GM23248 (cell line): ENCODE measurements around the gene DES. TPM values are rescaled to one million over a fixed set of nuclear protein-coding genes. Genes with fewer than 3 reads are reported as not detected.

Source experiments
- DNase-seq: peaks from one replicate; pipeline ENCODE4 v3.0.0-alpha.2; 2015
- H2AFZ ChIP-seq: fragments of 200-600 bp; sonication (generic); 2 replicates; pipeline ENCODE4 v1.6.1; 2016; ENCODE audit warnings: antibody characterized with exemption
- H3F3A ChIP-seq: fragments of 200-600 bp; sonication (generic); 2 replicates; pipeline ENCODE4 v1.6.1; 2016; ENCODE audit warnings: mild to moderate bottlenecking, antibody characterized with exemption, mixed run types; ENCODE audit not compliant: insufficient read depth
- H3K27ac ChIP-seq: fragments of 200-600 bp; sonication (generic); 2 replicates; pipeline ENCODE4 v1.5.1; 2016; ENCODE audit warnings: mild to moderate bottlenecking
- H3K27me3 ChIP-seq: fragments of 200-600 bp; sonication (generic); replicated peaks from 2 replicates; pipeline ENCODE4 v1.6.1; 2016; ENCODE audit warnings: mild to moderate bottlenecking; ENCODE audit not compliant: insufficient read depth
- H3K36me3 ChIP-seq: fragments of 200-600 bp; sonication (generic); 2 replicates; pipeline ENCODE4 v1.6.1; 2016; ENCODE audit warnings: low read depth, mild to moderate bottlenecking
- H3K4me1 ChIP-seq: fragments of 200-600 bp; sonication (generic); 2 replicates; pipeline ENCODE4 v1.6.1; 2016; ENCODE audit warnings: mild to moderate bottlenecking; ENCODE audit not compliant: insufficient read depth
- H3K4me2 ChIP-seq: fragments of 200-600 bp; sonication (generic); one replicate; pipeline ENCODE4 v1.6.1; 2016; ENCODE audit warnings: mild to moderate bottlenecking; ENCODE audit not compliant: unreplicated experiment
- H3K4me3 ChIP-seq: fragments of 200-600 bp; sonication (generic); 2 replicates; pipeline ENCODE4 v1.5.1; 2016; ENCODE audit warnings: mild to moderate bottlenecking
- H3K79me2 ChIP-seq: fragments of 200-600 bp; sonication (generic); 2 replicates; pipeline ENCODE4 v1.6.1; 2016; ENCODE audit warnings: mild to moderate bottlenecking; ENCODE audit not compliant: insufficient read depth
- H3K9ac ChIP-seq: fragments of 200-600 bp; sonication (generic); 2 replicates; pipeline ENCODE4 v1.6.1; 2016; ENCODE audit warnings: mild to moderate bottlenecking
- H3K9me2 ChIP-seq: fragments of 200-600 bp; sonication (generic); 2 replicates; pipeline ENCODE4 v1.6.1; 2016; ENCODE audit warnings: mixed run types, mild to moderate bottlenecking, moderate library complexity; ENCODE audit not compliant: insufficient read depth
- H3K9me3 ChIP-seq: fragments of 200-600 bp; sonication (generic); one replicate; pipeline ENCODE4 v1.6.1; 2017; ENCODE audit warnings: low read depth
- H4K20me1 ChIP-seq: fragments of 200-600 bp; sonication (generic); 2 replicates; pipeline ENCODE4 v1.6.0; 2016; ENCODE audit not compliant: insufficient read depth
- EZH2 ChIP-seq: fragments of 200-600 bp; sonication (generic); IDR thresholded peaks from 2 replicates; pipeline ENCODE4 v1.6.1; 2018; ENCODE audit warnings: antibody characterized with exemption, mild to moderate bottlenecking; ENCODE audit not compliant: insufficient read depth, poor library complexity, severe bottlenecking
- EZH2phosphoT487 ChIP-seq: fragments of 200-600 bp; sonication (generic); IDR thresholded peaks from 2 replicates; pipeline ENCODE4 v1.6.1; 2018; ENCODE audit warnings: antibody characterized with exemption, moderate library complexity, mild to moderate bottlenecking, low read depth; ENCODE audit not compliant: insufficient read depth
- WGBS, 2 experiments: methylation state at CpG; one replicate each; pipeline ENCODE4 v1.1.6; 2015 to 2017; ENCODE audit warnings: low lambda C conversion rate in 2 of 2, low coverage in 1 of 2; ENCODE audit errors: missing lambda C conversion rate in 2 of 2; 5-methylcytosine and 5-hydroxymethylcytosine counted together
- in situ Hi-C: fragments of 300-500 bp; cut with MboI; formaldehyde crosslinking; loops from 2 replicates; pipeline ENCODE4 v1.15.0; 2020
- polyA plus RNA-seq: library from polyadenylated mRNA; unstranded; fragments of >200 nt; fragmentation: Nextera tagmentation; extraction: Ambion mirVana; gene quantifications from 2 replicates; pipeline ENCODE4 v1.2.1, GENCODE V29; 2016
- total RNA-seq: library from RNA; depleted of rRNA; stranded (reverse); fragments of >200 nt; shearing (Covaris generic); gene quantifications from 2 replicates; pipeline ENCODE4 v1.2.3, GENCODE V29; 2014; rRNA removed

The DES gene
- total and polyA plus RNA-seq, 2 experiments from 2014 or later: 1.1 to 2.7 TPM

- no peaks in the 10 kb centered on the region for H3K36me3 ChIP-seq
- in situ Hi-C loops: no loop called here
- no peak overlapping the region for H3K9ac ChIP-seq
- peak; percentile 74 for DNase-seq
- WGBS, 2 experiments: 24 to 25% methylated on average over 14 of the region's 14 CpGs
- no peaks in the 10 kb centered on the region for H3K79me2 ChIP-seq
- H3K27me3 ChIP-seq: no peaks in the 10 kb centered on the region
- H2AFZ ChIP-seq: no peak overlapping the region
- no peak overlapping the region for H3K4me2 ChIP-seq
- no peaks in the 10 kb centered on the region for H3F3A ChIP-seq
- TF ChIP-seq EZH2 (no peak), EZH2phosphoT487 (no peak)
- no peaks in the 10 kb centered on the region for H3K4me1 ChIP-seq
- no peaks in the 10 kb centered on the region for H4K20me1 ChIP-seq
- H3K9me3 ChIP-seq: no peaks in the 10 kb centered on the region
- no peaks in the 10 kb centered on the region for H3K9me2 ChIP-seq
- no peak overlapping the region for H3K4me3 ChIP-seq
- H3K27ac ChIP-seq: no peak overlapping the region
These were observed 57.8 kb downstream of the DES start for GRCh38 chr2:219475697-219476651.

Other genes starting within 250 kb of the DES start
- 0.13 and 1.2 TPM in 2 replicates for gene SLC23A3, start 248.3 kb upstream of the DES start, total RNA-seq
- 0.24 and 0.58 TPM in 2 replicates for gene SLC23A3, start 248.3 kb upstream of the DES start, polyA plus RNA-seq
- 34.5 and 35.2 TPM in 2 replicates for gene CNPPD1, start 241.5 kb upstream of the DES start, total RNA-seq
- gene CNPPD1, start 241.5 kb upstream of the DES start, polyA plus RNA-seq: 43.8 and 43.9 TPM in 2 replicates
- 98.9 and 120 TPM in 2 replicates for gene RETREG2, start 240.1 kb upstream of the DES start, total RNA-seq
- gene RETREG2, start 240.1 kb upstream of the DES start, polyA plus RNA-seq: 20.7 and 21.5 TPM in 2 replicates
- 39.3 and 42.4 TPM in 2 replicates for gene ZFAND2B, start 211.6 kb upstream of the DES start, total RNA-seq
- 36.0 and 38.9 TPM in 2 replicates for gene ZFAND2B, start 211.6 kb upstream of the DES start, polyA plus RNA-seq
- 25.3 and 35.7 TPM in 2 replicates for gene ABCB6, start 199.4 kb upstream of the DES start, total RNA-seq
- gene ABCB6, start 199.4 kb upstream of the DES start, polyA plus RNA-seq: 21.8 TPM in 2 replicates
- 84.4 and 97.3 TPM in 2 replicates for gene ATG9A, start 188.7 kb upstream of the DES start, total RNA-seq
- 68.5 and 72.6 TPM in 2 replicates for gene ATG9A, start 188.7 kb upstream of the DES start, polyA plus RNA-seq
- gene ANKZF1, start 188.6 kb upstream of the DES start, total RNA-seq: 27.8 and 32.6 TPM in 2 replicates
- 26.8 and 31.5 TPM in 2 replicates for gene ANKZF1, start 188.6 kb upstream of the DES start, polyA plus RNA-seq
- 13.4 and 13.5 TPM in 2 replicates for gene GLB1L, start 172.9 kb upstream of the DES start, total RNA-seq
- gene GLB1L, start 172.9 kb upstream of the DES start, polyA plus RNA-seq: 3.4 and 3.8 TPM in 2 replicates
- gene STK16, start 172.9 kb upstream of the DES start, total RNA-seq: 15.3 and 16.0 TPM in 2 replicates
- 5.3 and 7.2 TPM in 2 replicates for gene STK16, start 172.9 kb upstream of the DES start, polyA plus RNA-seq
- gene TUBA4B, start 165.1 kb upstream of the DES start, total RNA-seq: not detected in 2 replicates
- not detected in 2 replicates for gene TUBA4B, start 165.1 kb upstream of the DES start, polyA plus RNA-seq
- 14.3 and 27.1 TPM in 2 replicates for gene TUBA4A, start 164.5 kb upstream of the DES start, total RNA-seq
- gene TUBA4A, start 164.5 kb upstream of the DES start, polyA plus RNA-seq: 14.5 and 15.5 TPM in 2 replicates
- 50.5 and 53.7 TPM in 2 replicates for gene DNAJB2, start 139.0 kb upstream of the DES start, total RNA-seq
- 11.1 and 12.6 TPM in 2 replicates for gene DNAJB2, start 139.0 kb upstream of the DES start, polyA plus RNA-seq
- gene PTPRN, start 109.0 kb upstream of the DES start, total RNA-seq: 50.5 and 54.1 TPM in 2 replicates
- gene PTPRN, start 109.0 kb upstream of the DES start, polyA plus RNA-seq: 29.2 and 30.5 TPM in 2 replicates
- gene RESP18, start 85.6 kb upstream of the DES start, total RNA-seq: not detected in 2 replicates
- not detected in 2 replicates for gene RESP18, start 85.6 kb upstream of the DES start, polyA plus RNA-seq
- 79.8 and 84.5 TPM in 2 replicates for gene DNPEP, start 30.5 kb upstream of the DES start, total RNA-seq
- gene DNPEP, start 30.5 kb upstream of the DES start, polyA plus RNA-seq: 54.5 and 57.5 TPM in 2 replicates
- 26.5 and 32.1 TPM in 2 replicates for gene SPEG, start 16.5 kb downstream of the DES start, total RNA-seq
- 6.8 and 9.4 TPM in 2 replicates for gene SPEG, start 16.5 kb downstream of the DES start, polyA plus RNA-seq
- 60.6 and 72.2 TPM in 2 replicates for gene GMPPA, start 80.5 kb downstream of the DES start, total RNA-seq
- gene GMPPA, start 80.5 kb downstream of the DES start, polyA plus RNA-seq: 64.4 and 65.6 TPM in 2 replicates
- 0.13 and 0.43 TPM in 2 replicates for gene ASIC4, start 96.1 kb downstream of the DES start, total RNA-seq
- not detected in 2 replicates for gene ASIC4, start 96.1 kb downstream of the DES start, polyA plus RNA-seq
- gene CHPF, start 125.4 kb downstream of the DES start, total RNA-seq: 526 and 533 TPM in 2 replicates
- 174 and 179 TPM in 2 replicates for gene CHPF, start 125.4 kb downstream of the DES start, polyA plus RNA-seq
- gene TMEM198, start 125.7 kb downstream of the DES start, total RNA-seq: 5.8 and 6.2 TPM in 2 replicates
- 1.7 and 2.2 TPM in 2 replicates for gene TMEM198, start 125.7 kb downstream of the DES start, polyA plus RNA-seq
- gene OBSL1, start 153.2 kb downstream of the DES start, total RNA-seq: 68.7 and 84.9 TPM in 2 replicates
- gene OBSL1, start 153.2 kb downstream of the DES start, polyA plus RNA-seq: 12.8 and 13.8 TPM in 2 replicates
- 0.11 TPM in 1 of 2 replicates, not detected in the other for gene INHA, start 153.9 kb downstream of the DES start, total RNA-seq
- gene INHA, start 153.9 kb downstream of the DES start, polyA plus RNA-seq: 0.19 and 0.36 TPM in 2 replicates
- gene STK11IP, start 179.5 kb downstream of the DES start, total RNA-seq: 10.5 and 13.9 TPM in 2 replicates
- 7.3 and 7.9 TPM in 2 replicates for gene STK11IP, start 179.5 kb downstream of the DES start, polyA plus RNA-seq
- gene SLC4A3, start 209.3 kb downstream of the DES start, total RNA-seq: 0.54 and 1.6 TPM in 2 replicates
- gene SLC4A3, start 209.3 kb downstream of the DES start, polyA plus RNA-seq: 0.79 and 0.96 TPM in 2 replicates